ENCODE data around the gene CSMD2. TPM values are rescaled to one million over a fixed set of nuclear protein-coding genes. Genes with fewer than 3 reads are reported as not detected.

The CSMD2 gene
- total and polyA plus RNA-seq, 2 of the 8 experiments (the other 6 are each of a cell fraction or from before 2014, with no cell fraction given), result 7.0 to 14.7 TPM

DNA sequence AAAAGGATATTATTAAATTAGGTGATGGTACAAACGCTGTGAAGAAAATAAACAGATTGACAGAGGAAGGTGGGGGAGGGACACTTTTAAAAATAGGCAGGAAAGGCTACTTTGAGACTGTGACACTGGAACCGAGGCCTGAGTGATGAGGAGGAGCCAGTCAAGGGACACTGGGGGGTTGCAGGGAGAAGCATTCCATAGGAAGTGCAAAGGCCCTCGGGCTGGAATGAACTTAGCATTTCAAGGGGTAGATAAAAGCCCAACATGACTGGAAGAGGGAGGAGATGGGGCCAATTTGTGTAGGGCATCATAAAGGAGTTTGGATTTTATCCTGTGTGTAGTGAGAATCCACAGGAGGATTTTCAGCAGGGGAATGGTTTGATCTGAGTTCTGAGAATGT, 27.6 kb upstream of the CSMD2 start:
- FAIRE-seq (no peak), DNase-seq (ENCODE audit: low read depth in 1 of 2, low spot score in 2 of 2) (no peak)
- H4K5ac ChIP-seq (ENCODE audit: insufficient read length, low read depth, low read length), result no peak overlapping the region
- ChIA-PET CTCF (ENCODE audit: partially characterized antibody) (interaction anchor here (1.5 kb wide), 1 partner anchor 80 kb away, joined by 3 read pairs; no protein-coding TSS in a partner anchor), POLR2A (ENCODE audit: partially characterized antibody) (no interaction called here)
- no peak overlapping the region for H3K4me2 ChIP-seq (ENCODE audit: insufficient read depth in 1 of 2, low read depth in 2 of 2, low read length in 2 of 2)
- H3K36me3 ChIP-seq (ENCODE audit: control insufficient read depth in 2 of 4, insufficient read depth in 4 of 4, low read length in 3 of 4), result 0 out of 8 replicates have a peak, but pooled peaks cover 0 to 6% (median 0%) of the 10 kb centered on the region in 4 experiments
- H2AFZ ChIP-seq (ENCODE audit: low read length), result no peak overlapping the region
- H2BK15ac ChIP-seq (ENCODE audit: low read length), result no peak overlapping the region
- no peaks in the 10 kb centered on the region; a peak in 1 of 4 replicates for H3K79me2 ChIP-seq (ENCODE audit: control insufficient read depth in 1 of 2, insufficient read depth in 2 of 2, low read length in 2 of 2)
- WGBS, 2 experiments (ENCODE audit: extremely low coverage in 1 of 2, insufficient coverage in 1 of 2, insufficient read length in 1 of 2, insufficient replicate concordance in 2 of 2, low coverage in 1 of 2, low lambda C conversion rate in 2 of 2, missing lambda C conversion rate in 1 of 2), result 74% methylated on average over 3 of the region's 3 CpGs; no CpG with 5 or more reads in 1 of the 2 experiments
- no peak overlapping the region for H3K4ac ChIP-seq (replicated peaks; ENCODE audit: insufficient read length, low read depth, low read length)
- peaks cover 0 to 3% of the 10 kb centered on the region in 2 experiments for H4K20me1 ChIP-seq (replicated peaks in 1 of 2; ENCODE audit: control insufficient read depth in 1 of 2, insufficient read depth in 2 of 2, low read length in 2 of 2)
- H2BK5ac ChIP-seq (ENCODE audit: low read depth, low read length), result no peak overlapping the region
- H3K27ac ChIP-seq (ENCODE audit: low read depth, low read length), result no peak overlapping the region
- no peak overlapping the region for H4K8ac ChIP-seq (ENCODE audit: extremely low read depth, insufficient read depth, low read length)
- no peak overlapping the region for H3K23ac ChIP-seq (ENCODE audit: insufficient read length)
- H2AK5ac ChIP-seq (ENCODE audit: low read depth, low read length), result no peak overlapping the region
- no peak overlapping the region for H2BK120ac ChIP-seq (replicated peaks; ENCODE audit: low read depth, low read length)
- H3K18ac ChIP-seq (ENCODE audit: extremely low read depth, low read length), result no peak overlapping the region
- peaks cover 0 to 4% (median 0%) of the 10 kb centered on the region in 4 experiments; a peak in 3 of 7 replicates for H3K27me3 ChIP-seq (replicated peaks in 1 of 4; ENCODE audit: control insufficient read depth in 3 of 4, extremely low read depth in 1 of 4, insufficient read depth in 3 of 4, low read length in 3 of 4)
- H2BK20ac ChIP-seq (ENCODE audit: low read length), result no peak overlapping the region
- peaks cover 2% of the 10 kb centered on the region for H3K23me2 ChIP-seq (ENCODE audit: low read depth, low read length)
- no peak overlapping the region for H3K56ac ChIP-seq (replicated peaks; ENCODE audit: insufficient read length, low read depth, low read length)
- H3K9ac ChIP-seq (replicated peaks in 1 of 4; ENCODE audit: extremely low read depth in 1 of 4, low read depth in 3 of 4, low read length in 3 of 4), result no peak overlapping the region
- H3K9me3 ChIP-seq (ENCODE audit: insufficient read depth in 2 of 2, low read depth in 1 of 2, low read length in 1 of 2), result peaks cover 11 to 13% of the 10 kb centered on the region in 2 experiments
- no peak overlapping the region for H3K4me3 ChIP-seq (ENCODE audit: extremely low read depth in 1 of 4, insufficient read depth in 2 of 4, low read depth in 3 of 4, low read length in 4 of 4)
- H3K14ac ChIP-seq (ENCODE audit: insufficient read length), result no peak overlapping the region
- no peaks in the 10 kb centered on the region for H3K79me1 ChIP-seq (ENCODE audit: low read depth, low read length)
- no peak overlapping the region for H2BK12ac ChIP-seq (ENCODE audit: low read depth, low read length)
- peaks cover 11 to 16% (median 13%) of the 10 kb centered on the region in 4 experiments for H3K4me1 ChIP-seq (replicated peaks in 1 of 4; ENCODE audit: control insufficient read depth in 3 of 4, insufficient read depth in 4 of 4, low read length in 3 of 4)
- no peak overlapping the region for H4K91ac ChIP-seq (replicated peaks; ENCODE audit: insufficient read length, low read length)
- TF ChIP-seq CBX8 (IDR thresholded peaks at IDR 0.05; ENCODE audit: borderline replicate concordance, low read depth, low read length) (no peak), JUN (IDR thresholded peaks at IDR 0.05; ENCODE audit: low read depth, low read length) (no peak), TEAD4 (IDR thresholded peaks at IDR 0.05; ENCODE audit: low read depth, low read length) (no peak), RNF2 (IDR thresholded peaks at IDR 0.05; ENCODE audit: borderline replicate concordance, low read depth, low read length, missing control alignments, poor library complexity, severe bottlenecking) (no peak)
